Muscle of leg (tissue), 11 donors: ENCODE results near the gene PTPRJ. TPM values are rescaled to one million over a fixed set of nuclear protein-coding genes. Genes with fewer than 3 reads are reported as not detected.
"Not testable (repeated sequence)": the region's sequence is repeated elsewhere in the genome, so short reads cannot be mapped to it uniquely, and the experiment has no call there.

Experiments used
- DNase-seq: peaks from one replicate; pipeline ENCODE4 v3.0.0; 2013
- H3K27ac ChIP-seq: one replicate; pipeline ENCODE4 v1.5.1; 2013; ENCODE audit warnings: mild to moderate bottlenecking, low read length, control low read depth
- H3K27me3 ChIP-seq: one replicate; pipeline ENCODE4 v1.6.1; 2013; ENCODE audit warnings: low read length; ENCODE audit not compliant: control insufficient read depth, insufficient read depth
- H3K36me3 ChIP-seq: one replicate; pipeline ENCODE4 v1.6.1; 2013; ENCODE audit warnings: low read length; ENCODE audit not compliant: control insufficient read depth, insufficient read depth
- H3K4me1 ChIP-seq: one replicate; pipeline ENCODE4 v1.6.1; 2013; ENCODE audit warnings: low read length; ENCODE audit not compliant: control insufficient read depth, insufficient read depth
- H3K4me3 ChIP-seq: one replicate; pipeline ENCODE4 v1.5.1; 2013; ENCODE audit warnings: low read length, control low read depth
- H3K9me3 ChIP-seq: replicated peaks from 2 replicates; pipeline ENCODE4 v1.6.1; 2013; ENCODE audit warnings: low read depth, low read length; ENCODE audit not compliant: control insufficient read depth
- WGBS: methylation state at CpG from one replicate; pipeline ENCODE4 v1.1.5; 2013; ENCODE audit warnings: missing lambda C conversion rate; ENCODE audit not compliant: insufficient coverage; 5-methylcytosine and 5-hydroxymethylcytosine counted together
- polyA plus RNA-seq, 8 donors: library from polyadenylated mRNA; unstranded; fragments of 120-200 nt; gene quantifications; one replicate each; pipeline versions ENCODE4 v1.2.1 to v1.2.3, GENCODE V29; 2013; ENCODE audit warnings: inconsistent platforms in 1 of 8, low replicate concordance in 1 of 8; ENCODE audit not compliant: insufficient read length in 8 of 8, insufficient read depth in 1 of 8
- total RNA-seq: library from RNA; stranded (reverse); fragments of 120-200 nt; gene quantifications from one replicate; pipeline ENCODE4 v1.2.4, GENCODE V29; 2013

Gene PTPRJ
- total and polyA plus RNA-seq, 9 donors = 2.9 to 6.0 (median 3.6) TPM

GRCh38 chr11:48170241-48171233, 190.2 kb downstream of the PTPRJ start:
- Histone ChIP-seq H3K27me3 (no peaks in the 10 kb centered on the region), H3K9me3 (no peaks in the 10 kb centered on the region), H3K27ac (peak overlapping the region; percentile 59), H3K36me3 (no peaks in the 10 kb centered on the region), H3K4me1 (peaks cover 21% of the 10 kb centered on the region), H3K4me3 (no peak overlapping the region)
- DNase-seq = peak; percentile 54
- 48% methylated on average over 6 of the region's 10 CpGs for WGBS

- H3K4me1 ChIP-seq = peaks cover 21% of the 10 kb centered on the region
- 36% methylated on average over 6 of the region's 14 CpGs for WGBS
- DNase-seq = peak; percentile 58
- H3K27me3 ChIP-seq = no peaks in the 10 kb centered on the region
- H3K36me3 ChIP-seq = no peaks in the 10 kb centered on the region
- H3K9me3 ChIP-seq = no peaks in the 10 kb centered on the region
- H3K27ac ChIP-seq = no peak overlapping the region
- no peak overlapping the region for H3K4me3 ChIP-seq
Measured at GRCh38 chr11:48172818-48173609, 192.7 kb downstream of the PTPRJ start.

GRCh38 chr11:48177661-48178060, 197.3 kb downstream of the PTPRJ start:
- Histone ChIP-seq H3K36me3 (no peaks in the 10 kb centered on the region), H3K4me3 (no peak overlapping the region), H3K27me3 (no peaks in the 10 kb centered on the region), H3K9me3 (no peaks in the 10 kb centered on the region), H3K4me1 (peaks cover 5% of the 10 kb centered on the region), H3K27ac (no peak overlapping the region)
- 88% methylated on average over 1 of the region's 4 CpGs for WGBS
- no peak for DNase-seq

- H3K9me3 ChIP-seq = no peaks in the 10 kb centered on the region
- 82% methylated on average over 6 of the region's 6 CpGs for WGBS
- no peaks in the 10 kb centered on the region for H3K36me3 ChIP-seq
- H3K27ac ChIP-seq = no peak overlapping the region
- H3K4me3 ChIP-seq = no peak overlapping the region
- H3K4me1 ChIP-seq = no peaks in the 10 kb centered on the region
- H3K27me3 ChIP-seq = no peaks in the 10 kb centered on the region
- no peak for DNase-seq
Measured at GRCh38 chr11:48180627-48181026, 200.3 kb downstream of the PTPRJ start.

- no peaks in the 10 kb centered on the region for H3K9me3 ChIP-seq
- DNase-seq = peak; percentile 16
- no peaks in the 10 kb centered on the region for H3K36me3 ChIP-seq
- H3K4me1 ChIP-seq = no peaks in the 10 kb centered on the region
- H3K27ac ChIP-seq = no peak overlapping the region
- H3K27me3 ChIP-seq = no peaks in the 10 kb centered on the region
- 75% methylated on average over 4 of the region's 4 CpGs for WGBS
- H3K4me3 ChIP-seq = no peak overlapping the region
Measured at GRCh38 chr11:48182860-48183526, 202.6 kb downstream of the PTPRJ start.

- Histone ChIP-seq H3K4me1 (no peaks in the 10 kb centered on the region), H3K36me3 (no peaks in the 10 kb centered on the region), H3K9me3 (no peaks in the 10 kb centered on the region), H3K27ac (no peak overlapping the region), H3K27me3 (no peaks in the 10 kb centered on the region), H3K4me3 (no peak overlapping the region)
- DNase-seq = no peak
Measured at GRCh38 chr11:48184452-48184851, 204.1 kb downstream of the PTPRJ start.

- not testable (repeated sequence) for DNase-seq, H3K4me3 ChIP-seq, H3K27me3 ChIP-seq, H3K4me1 ChIP-seq, H3K9me3 ChIP-seq, H3K36me3 ChIP-seq, H3K27ac ChIP-seq
- WGBS = 83% methylated on average over 2 of the region's 10 CpGs
Measured at GRCh38 chr11:48190906-48191654, 210.7 kb downstream of the PTPRJ start.

GRCh38 chr11:48193876-48194275, 213.5 kb downstream of the PTPRJ start:
- WGBS = no CpG with 5 or more reads among the region's 2 CpGs
- DNase-seq = no peak

GRCh38 chr11:48207881-48208280, 227.5 kb downstream of the PTPRJ start:
- WGBS = 88% methylated on average over 2 of the region's 2 CpGs
- DNase-seq = no peak
- H3K9me3 ChIP-seq = peaks cover 4% of the 10 kb centered on the region
- no peaks in the 10 kb centered on the region for H3K27me3 ChIP-seq
- H3K4me1 ChIP-seq = no peaks in the 10 kb centered on the region
- H3K4me3 ChIP-seq = no peak overlapping the region
- H3K36me3 ChIP-seq = no peaks in the 10 kb centered on the region
- no peak overlapping the region for H3K27ac ChIP-seq

More at GRCh38 chr11:48193876-48194275, 213.5 kb downstream of the PTPRJ start:
- H3K36me3 ChIP-seq = no peaks in the 10 kb centered on the region
- H3K4me1 ChIP-seq = no peaks in the 10 kb centered on the region
- peaks cover 6% of the 10 kb centered on the region for H3K9me3 ChIP-seq
- no peaks in the 10 kb centered on the region for H3K27me3 ChIP-seq
- no peak overlapping the region for H3K27ac ChIP-seq
- H3K4me3 ChIP-seq = no peak overlapping the region
